ACC112 (cell line): Measurements from ENCODE around the gene DIP2B.
A peak's percentile ranks its signal among the peaks of the same experiment; 100 is the strongest.
"Not testable (repeated sequence)": the region's sequence is repeated elsewhere in the genome, so short reads cannot be mapped to it uniquely, and the experiment has no call there.

Experiments used
- H2AFZ ChIP-seq: fragments of 200-600 bp; sonication (generic); one replicate; pipeline ENCODE4 v1.6.0; 2017; ENCODE audit warnings: antibody characterized with exemption, low read length; ENCODE audit not compliant: unreplicated experiment
- H3K27ac ChIP-seq: fragments of 200-600 bp; sonication (generic); 2 replicates; pipeline ENCODE4 v1.5.1; 2014; ENCODE audit warnings: low read depth, mild to moderate bottlenecking, antibody characterized with exemption, low read length, moderate library complexity
- H3K27me3 ChIP-seq: fragments of 200-600 bp; sonication (generic); 2 replicates; pipeline ENCODE4 v1.6.1; 2014; ENCODE audit warnings: mild to moderate bottlenecking, antibody characterized with exemption, low read length, moderate library complexity, mixed read lengths; ENCODE audit not compliant: insufficient read depth
- H3K36me3 ChIP-seq: fragments of 200-600 bp; sonication (generic); 2 replicates; pipeline ENCODE4 v1.6.1; 2016; ENCODE audit warnings: mild to moderate bottlenecking, antibody characterized with exemption, low read length, moderate library complexity, mixed read lengths; ENCODE audit not compliant: insufficient read depth
- H3K4me1 ChIP-seq: fragments of 200-600 bp; sonication (generic); one replicate; pipeline ENCODE4 v1.6.1; 2016; ENCODE audit warnings: low read length, mixed read lengths; ENCODE audit not compliant: insufficient read depth, unreplicated experiment, control insufficient read depth
- H3K4me3 ChIP-seq: fragments of 200-600 bp; sonication (generic); 2 replicates; pipeline ENCODE4 v1.5.1; 2014; ENCODE audit warnings: mild to moderate bottlenecking, low read depth, low read length
- H3K79me2 ChIP-seq: fragments of 200-600 bp; sonication (generic); one replicate; pipeline ENCODE4 v1.6.0; 2016; ENCODE audit warnings: low read length; ENCODE audit not compliant: control insufficient read depth, unreplicated experiment, insufficient read depth

The DIP2B gene

DNA sequence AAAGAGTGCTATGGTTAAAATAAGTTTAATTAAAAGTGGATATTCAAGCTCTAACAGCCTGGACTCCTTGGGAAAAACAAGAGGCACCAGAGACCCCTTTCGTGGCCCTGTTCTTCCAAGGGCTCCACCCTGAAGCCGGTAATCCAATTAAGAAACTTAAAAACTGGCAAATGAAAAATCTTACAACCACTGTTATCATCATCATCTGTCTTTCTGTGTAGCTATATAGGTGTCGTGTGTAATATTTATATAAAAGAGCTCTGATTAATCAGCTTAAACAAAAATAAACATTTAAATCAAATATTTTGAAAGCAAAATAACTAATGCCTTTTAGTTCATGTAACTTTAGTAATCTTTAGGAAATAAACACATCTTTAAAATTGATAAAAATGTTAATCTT is 263.6 kb downstream of the DIP2B start:
- no peak overlapping the region for H3K4me3 ChIP-seq
- H3K4me1 ChIP-seq = peaks cover 8% of the 10 kb centered on the region
- no peak overlapping the region for H3K27ac ChIP-seq

GRCh38 chr12:50768813-50769212 is 264.0 kb downstream of the DIP2B start:
- not testable (repeated sequence) for H3K27ac ChIP-seq, H3K4me1 ChIP-seq, H2AFZ ChIP-seq, H3K27me3 ChIP-seq, H3K4me3 ChIP-seq, H3K36me3 ChIP-seq
- H3K79me2 ChIP-seq = peaks cover 55% of the 10 kb centered on the region

More for the DNA sequence above, 263.6 kb downstream of the DIP2B start:
- peaks cover 9% of the 10 kb centered on the region; the same call in 1 of the 2 replicates for H3K36me3 ChIP-seq
- no peak overlapping the region for H2AFZ ChIP-seq
- H3K27me3 ChIP-seq = no peaks in the 10 kb centered on the region
- peaks cover 55% of the 10 kb centered on the region for H3K79me2 ChIP-seq

- Histone ChIP-seq H2AFZ (no peak overlapping the region), H3K36me3 (peaks cover 9% of the 10 kb centered on the region; the same call in 1 of the 2 replicates), H3K4me3 (no peak overlapping the region), H3K27me3 (no peaks in the 10 kb centered on the region), H3K79me2 (peaks cover 43% of the 10 kb centered on the region), H3K4me1 (no peaks in the 10 kb centered on the region), H3K27ac (no peak overlapping the region)
Measured at GRCh38 chr12:50771409-50771808, 266.6 kb downstream of the DIP2B start.

GRCh38 chr12:50772470-50772869 is 267.7 kb downstream of the DIP2B start:
- Histone ChIP-seq H2AFZ (no peak overlapping the region), H3K36me3 (peaks cover 9% of the 10 kb centered on the region; the same call in 1 of the 2 replicates), H3K27me3 (no peaks in the 10 kb centered on the region), H3K79me2 (peaks cover 43% of the 10 kb centered on the region), H3K4me1 (no peaks in the 10 kb centered on the region), H3K4me3 (no peak overlapping the region), H3K27ac (no peak overlapping the region)

- Histone ChIP-seq H3K27ac (no peak overlapping the region), H2AFZ (no peak overlapping the region), H3K79me2 (peaks cover 43% of the 10 kb centered on the region), H3K4me1 (no peaks in the 10 kb centered on the region), H3K36me3 (peaks cover 9% of the 10 kb centered on the region; the same call in 1 of the 2 replicates), H3K27me3 (no peaks in the 10 kb centered on the region), H3K4me3 (no peak overlapping the region)
Measured at GRCh38 chr12:50772877-50773276, 268.1 kb downstream of the DIP2B start.

DNA sequence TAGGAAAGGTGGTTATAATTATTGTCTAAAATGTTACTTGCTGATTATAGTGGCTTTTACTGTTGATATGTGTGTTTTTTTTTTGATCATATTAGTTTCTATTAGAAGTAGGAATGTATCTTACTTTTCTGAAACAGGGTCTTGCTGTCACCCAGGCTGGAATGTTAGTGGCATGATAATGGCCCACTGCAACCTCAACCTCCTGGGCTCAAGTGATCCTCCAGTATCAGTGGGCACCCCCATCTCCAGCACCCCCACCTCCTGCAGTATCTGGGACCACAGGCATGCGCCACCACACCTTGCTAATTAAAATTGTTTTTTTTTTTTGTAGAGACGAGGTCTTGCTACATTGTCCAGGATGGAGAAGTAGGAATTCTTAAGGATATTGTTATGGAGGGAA is 270.5 kb downstream of the DIP2B start:
- Histone ChIP-seq H2AFZ (no peak overlapping the region), H3K79me2 (peaks cover 49% of the 10 kb centered on the region), H3K36me3 (peaks cover 9% of the 10 kb centered on the region; the same call in 1 of the 2 replicates), H3K4me3 (no peak overlapping the region), H3K27ac (no peak overlapping the region), H3K4me1 (no peaks in the 10 kb centered on the region), H3K27me3 (no peaks in the 10 kb centered on the region)

- Histone ChIP-seq H3K79me2 (peaks cover 40% of the 10 kb centered on the region), H3K27ac (no peak overlapping the region)
Measured at GRCh38 chr12:50776749-50777728, 272.3 kb downstream of the DIP2B start.

DNA sequence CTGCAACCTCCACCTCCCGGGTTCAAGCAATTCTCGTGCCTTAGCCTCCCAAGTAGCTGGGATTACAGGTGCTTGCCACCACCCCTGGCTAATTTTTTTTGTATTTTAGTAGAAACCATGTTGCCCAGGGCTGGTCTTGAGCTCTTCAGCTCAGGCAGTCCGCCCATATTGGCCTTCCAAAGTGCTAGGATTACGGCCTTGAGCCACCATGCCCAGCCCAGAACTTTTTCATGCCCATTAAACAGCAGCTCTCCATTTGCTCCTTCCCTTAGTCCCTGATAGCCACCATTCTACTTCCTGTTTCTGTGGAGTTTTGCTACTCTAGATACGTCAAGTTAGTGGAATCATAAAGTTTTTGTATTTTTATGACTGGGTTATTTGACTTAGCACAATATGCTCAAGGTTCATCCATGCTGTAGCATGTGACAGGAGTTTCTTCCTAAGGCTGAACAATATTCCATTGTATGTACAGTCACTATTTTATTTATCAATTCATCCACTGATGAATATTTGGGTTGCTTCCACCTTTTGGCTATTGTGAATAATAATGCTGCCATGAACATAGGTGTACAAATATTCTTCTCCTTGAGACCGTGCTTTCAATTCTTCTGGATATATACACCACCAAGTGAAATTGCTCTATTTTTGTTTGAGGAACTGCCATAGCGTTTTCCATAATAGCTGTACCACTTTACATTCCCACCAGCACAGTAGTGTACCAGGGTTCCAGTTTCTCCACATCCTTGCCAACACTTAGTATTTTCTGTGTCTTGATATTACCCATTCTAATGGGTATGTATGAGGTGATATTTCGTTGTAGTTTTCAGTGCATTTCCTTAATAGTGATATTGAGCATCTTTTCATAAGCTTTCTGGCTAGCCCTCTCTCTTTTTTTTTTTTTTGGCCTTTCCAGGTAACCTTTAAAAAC is 274.1 kb downstream of the DIP2B start:
- Histone ChIP-seq H3K27ac (no peak overlapping the region), H2AFZ (no peak overlapping the region), H3K79me2 (peaks cover 33% of the 10 kb centered on the region), H3K4me1 (no peaks in the 10 kb centered on the region), H3K4me3 (no peak overlapping the region), H3K36me3 (peaks cover 3% of the 10 kb centered on the region; the same call in 1 of the 2 replicates), H3K27me3 (no peaks in the 10 kb centered on the region)

More at GRCh38 chr12:50776749-50777728, 272.3 kb downstream of the DIP2B start:
- no peak overlapping the region for H2AFZ ChIP-seq
- H3K4me1 ChIP-seq = no peaks in the 10 kb centered on the region
- peaks cover 3% of the 10 kb centered on the region; the same call in 1 of the 2 replicates for H3K36me3 ChIP-seq
- H3K27me3 ChIP-seq = no peaks in the 10 kb centered on the region
- no peak overlapping the region for H3K4me3 ChIP-seq

DNA sequence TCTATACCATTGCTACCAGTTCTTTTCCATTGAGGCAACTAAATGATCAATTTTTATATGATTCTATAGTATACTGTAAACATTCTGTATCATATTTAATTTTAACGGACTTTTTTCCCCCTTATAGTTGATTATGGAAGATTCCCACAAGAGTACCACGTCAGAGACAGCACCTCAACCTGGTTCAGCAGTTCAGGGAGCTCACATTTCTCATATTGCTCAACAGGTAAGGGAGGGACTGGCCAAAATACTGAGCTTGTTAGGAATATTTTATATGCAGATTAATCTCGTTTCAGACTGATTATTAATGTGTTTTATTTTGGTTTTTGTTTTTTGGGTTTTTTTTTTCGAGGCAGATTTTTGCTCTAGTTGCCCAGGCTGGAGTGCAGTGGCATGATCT is 275.2 kb downstream of the DIP2B start:
- Histone ChIP-seq H3K36me3 (peaks cover 3% of the 10 kb centered on the region; the same call in 1 of the 2 replicates), H3K27ac (no peak overlapping the region), H2AFZ (no peak overlapping the region), H3K79me2 (peaks cover 35% of the 10 kb centered on the region), H3K4me3 (no peak overlapping the region), H3K4me1 (peaks cover 4% of the 10 kb centered on the region), H3K27me3 (no peaks in the 10 kb centered on the region)

DNA sequence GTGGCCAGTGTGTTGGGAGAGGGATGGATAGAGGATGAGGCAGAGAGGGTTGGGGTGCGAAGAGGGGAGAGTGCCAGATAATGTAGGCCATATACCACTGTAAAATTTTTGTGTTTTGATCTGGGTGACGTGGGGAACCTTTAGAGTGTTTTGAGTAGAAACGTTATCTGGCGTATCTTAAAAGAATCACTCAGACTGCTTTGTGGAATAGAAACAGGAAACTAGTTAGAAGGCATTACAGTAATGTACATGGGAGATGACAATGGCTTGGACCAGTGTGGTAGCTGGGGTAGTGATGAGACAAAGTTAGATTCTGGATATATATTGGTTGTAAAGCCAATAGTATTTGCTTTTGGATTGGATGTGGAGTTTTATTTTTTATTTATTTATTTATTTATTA is 279.7 kb downstream of the DIP2B start:
- Histone ChIP-seq H3K4me3 (no peak overlapping the region), H2AFZ (no peak overlapping the region), H3K79me2 (peaks cover 24% of the 10 kb centered on the region), H3K27ac (peak overlapping the region; percentile 19; the same call in 1 of the 2 replicates), H3K4me1 (peaks cover 40% of the 10 kb centered on the region), H3K36me3 (peaks cover 16% of the 10 kb centered on the region), H3K27me3 (no peaks in the 10 kb centered on the region)
